Endodermal cell (in vitro differentiated cells): ENCODE measurements around the gene CENPP. TPM values are rescaled to one million over a fixed set of nuclear protein-coding genes. Genes with fewer than 3 reads are reported as not detected.

ENCODE experiments used
- DNase-seq: peaks from one replicate; pipeline ENCODE4 v3.0.0-alpha.2; 2017
- H3K27ac ChIP-seq: 2 replicates; pipeline ENCODE4 v1.5.1; 2013; ENCODE audit warnings: mild to moderate bottlenecking, low read depth, low read length, moderate library complexity
- H3K27me3 ChIP-seq: 2 replicates; pipeline ENCODE4 v1.6.1; 2013; ENCODE audit warnings: mild to moderate bottlenecking, low read length, moderate library complexity; ENCODE audit not compliant: insufficient read depth, control insufficient read depth, poor library complexity, severe bottlenecking
- H3K36me3 ChIP-seq: 2 replicates; pipeline ENCODE4 v1.7.0; 2013; ENCODE audit warnings: mild to moderate bottlenecking, low read length, moderate library complexity; ENCODE audit not compliant: control insufficient read depth, insufficient read depth
- H3K4me1 ChIP-seq: one replicate; pipeline ENCODE4 v1.7.0; 2013; ENCODE audit warnings: low read length; ENCODE audit not compliant: control insufficient read depth, insufficient read depth
- H3K4me3 ChIP-seq: 2 replicates; pipeline ENCODE4 v1.5.1; 2013; ENCODE audit warnings: mild to moderate bottlenecking, low read length, moderate library complexity
- H3K9ac ChIP-seq: 2 replicates; pipeline ENCODE4 v1.6.1; 2013; ENCODE audit warnings: mild to moderate bottlenecking, low read length, moderate library complexity; ENCODE audit not compliant: poor library complexity, severe bottlenecking; ENCODE audit errors: extremely low read depth
- H3K9me3 ChIP-seq: 2 replicates; pipeline ENCODE4 v1.6.1; 2013; ENCODE audit warnings: mild to moderate bottlenecking, low read length, moderate library complexity; ENCODE audit not compliant: control insufficient read depth
- H3K27ac Mint-ChIP-seq: 2 replicates; pipeline ENCODE4 v1.8.0; 2020; ENCODE audit warnings: mixed read lengths
- H3K27me3 Mint-ChIP-seq: 2 replicates; pipeline ENCODE4 v1.8.0; 2021; ENCODE audit warnings: mild to moderate bottlenecking, mixed read lengths; ENCODE audit not compliant: insufficient read depth
- H3K36me3 Mint-ChIP-seq: 2 replicates; pipeline ENCODE4 v1.8.0; 2020; ENCODE audit warnings: low read depth, mixed read lengths
- H3K4me1 Mint-ChIP-seq: 2 replicates; pipeline ENCODE4 v1.8.0; 2020; ENCODE audit warnings: mixed read lengths
- H3K4me3 Mint-ChIP-seq: 2 replicates; pipeline ENCODE4 v1.8.0; 2020; ENCODE audit warnings: mild to moderate bottlenecking, moderate library complexity, mixed read lengths
- H3K9me3 Mint-ChIP-seq: 2 replicates; pipeline ENCODE4 v1.8.0; 2020; ENCODE audit warnings: mild to moderate bottlenecking, mixed read lengths
- CTCF ChIP-seq: fragments of 200-600 bp; sonication (generic); conservative IDR thresholded peaks from 2 replicates; pipeline ENCODE4 v1.5.0; 2021; ENCODE audit warnings: antibody characterized with exemption, mild to moderate bottlenecking
- WGBS, 2 experiments: methylation state at CpG; one replicate each; pipeline versions ENCODE4 v1.1.5 to v1.1.7; 2013; ENCODE audit warnings: missing lambda C conversion rate in 2 of 2, mixed read lengths in 1 of 2; ENCODE audit not compliant: insufficient coverage in 1 of 2, insufficient read length in 1 of 2; 5-methylcytosine and 5-hydroxymethylcytosine counted together
- total RNA-seq, 2 donors: library from RNA; stranded (reverse); fragmentation: NEBNext Ultra II Directional in 1 of 2; extraction: Animal tissue kit (Norgen Biotek cat#: 25700) in 1 of 2; gene quantifications; 2 replicates in 1 of 2; 3 replicates in 1 of 2; pipeline ENCODE4 v1.2.1, GENCODE V29; 2021

CENPP gene
- total RNA-seq, 2 donors from 2014 or later: 8.2 to 9.2 TPM

GRCh38 chr9:92457576-92457975, 131.8 kb downstream of the CENPP start:
- WGBS, 2 experiments: 98% methylated on average over 3 of the region's 4 CpGs; no CpG with 5 or more reads in 1 of the 2 experiments
- Histone ChIP-seq H3K4me1 (no peaks in the 10 kb centered on the region), H3K9me3 (no peaks in the 10 kb centered on the region), H3K27ac (no peak overlapping the region), H3K36me3 (no peaks in the 10 kb centered on the region), H3K4me3 (no peak overlapping the region), H3K27me3 (no peaks in the 10 kb centered on the region), H3K9ac (no peak overlapping the region)
- H3K4me3 Mint-ChIP-seq: no peak overlapping the region
- H3K9me3 Mint-ChIP-seq: no peaks in the 10 kb centered on the region
- TF ChIP-seq CTCF: no peak
- H3K36me3 Mint-ChIP-seq: no peaks in the 10 kb centered on the region
- no peaks in the 10 kb centered on the region for H3K27me3 Mint-ChIP-seq
- no peak overlapping the region for H3K27ac Mint-ChIP-seq
- DNase-seq: no peak
- H3K4me1 Mint-ChIP-seq: no peaks in the 10 kb centered on the region

GRCh38 chr9:92463387-92463786, 137.6 kb downstream of the CENPP start:
- DNase-seq: no peak
- H3K9me3 ChIP-seq: no peaks in the 10 kb centered on the region
- no peaks in the 10 kb centered on the region for H3K27me3 Mint-ChIP-seq

GRCh38 chr9:92463984-92464383, 138.2 kb downstream of the CENPP start:
- Mint-ChIP-seq H3K9me3 (no peaks in the 10 kb centered on the region), H3K27ac (no peak overlapping the region), H3K27me3 (no peaks in the 10 kb centered on the region), H3K36me3 (no peaks in the 10 kb centered on the region), H3K4me3 (no peak overlapping the region), H3K4me1 (peaks cover 5% of the 10 kb centered on the region)
- no peak overlapping the region for H3K9ac ChIP-seq
- H3K27ac ChIP-seq: no peak overlapping the region
- H3K36me3 ChIP-seq: no peaks in the 10 kb centered on the region
- H3K27me3 ChIP-seq: no peaks in the 10 kb centered on the region
- no peaks in the 10 kb centered on the region for H3K4me1 ChIP-seq
- no peak for TF ChIP-seq CTCF
- no peak for DNase-seq
- no peak overlapping the region for H3K4me3 ChIP-seq
- no peaks in the 10 kb centered on the region for H3K9me3 ChIP-seq
- WGBS, 2 experiments: 87 to 100% methylated on average over 2 to 3 of the region's 3 CpGs

More at GRCh38 chr9:92463387-92463786, 137.6 kb downstream of the CENPP start:
- no peak overlapping the region for H3K27ac Mint-ChIP-seq
- Histone ChIP-seq H3K4me1 (no peaks in the 10 kb centered on the region), H3K27ac (no peak overlapping the region), H3K27me3 (no peaks in the 10 kb centered on the region), H3K4me3 (no peak overlapping the region), H3K36me3 (no peaks in the 10 kb centered on the region), H3K9ac (no peak overlapping the region)
- H3K4me3 Mint-ChIP-seq: no peak overlapping the region
- no peaks in the 10 kb centered on the region for H3K9me3 Mint-ChIP-seq
- H3K36me3 Mint-ChIP-seq: no peaks in the 10 kb centered on the region
- peaks cover 5% of the 10 kb centered on the region for H3K4me1 Mint-ChIP-seq
- no peak for TF ChIP-seq CTCF
